GM18873 (cell line): Measurements from ENCODE around the gene KANK2.
"Not testable (repeated sequence)": the region's sequence is repeated elsewhere in the genome, so short reads cannot be mapped to it uniquely, and the experiment has no call there.

Experiments used
- ATAC-seq: cut with Tn5 transposase; IDR thresholded peaks from one replicate; pipeline ENCODE4 v1.9.1; 2021; ENCODE audit warnings: mild to moderate bottlenecking, moderate library complexity, moderate number of reproducible peaks; ENCODE audit not compliant: unreplicated experiment, low FRiP score

Gene KANK2

GRCh38 chr19:11198769-11199424, 1.6 kb upstream of the KANK2 start:
- no peak for ATAC-seq

GRCh38 chr19:11198175-11198534, 810 bp upstream of the KANK2 start:
- no peak for ATAC-seq

GRCh38 chr19:11196406-11197287, 698 bp downstream of the KANK2 start:
- ATAC-seq: no peak

- no peak for ATAC-seq
Observed at GRCh38 chr19:11195681-11196080, 1.7 kb downstream of the KANK2 start.

GRCh38 chr19:11194656-11195558, 2.4 kb downstream of the KANK2 start:
- no peak for ATAC-seq

- ATAC-seq: no peak
Observed at GRCh38 chr19:11194173-11194572, 3.2 kb downstream of the KANK2 start.

GRCh38 chr19:11192957-11193939, 4.1 kb downstream of the KANK2 start:
- no peak for ATAC-seq

GRCh38 chr19:11191934-11192333, 5.4 kb downstream of the KANK2 start:
- ATAC-seq: no peak

- no peak for ATAC-seq
Observed at GRCh38 chr19:11191273-11191755, 6.0 kb downstream of the KANK2 start.

GRCh38 chr19:11190501-11190900, 6.8 kb downstream of the KANK2 start:
- no peak for ATAC-seq

- ATAC-seq: no peak
Observed at GRCh38 chr19:11187441-11187840, 9.9 kb downstream of the KANK2 start.

GRCh38 chr19:11182994-11183393, 14.4 kb downstream of the KANK2 start:
- ATAC-seq: no peak

- no peak for ATAC-seq
Observed at GRCh38 chr19:11181488-11181887, 15.9 kb downstream of the KANK2 start.

- ATAC-seq: not testable (repeated sequence)
Observed at GRCh38 chr19:11180975-11181374, 16.4 kb downstream of the KANK2 start.

- ATAC-seq: no peak
Observed at GRCh38 chr19:11180346-11180745, 17.0 kb downstream of the KANK2 start.

- no peak for ATAC-seq
Observed at GRCh38 chr19:11179716-11180297, 17.5 kb downstream of the KANK2 start.

- ATAC-seq: not testable (repeated sequence)
Observed at GRCh38 chr19:11179145-11179465, 18.2 kb downstream of the KANK2 start.

GRCh38 chr19:11177592-11177991, 19.8 kb downstream of the KANK2 start:
- ATAC-seq: no peak

- ATAC-seq: no peak
Observed at GRCh38 chr19:11176466-11177193, 20.7 kb downstream of the KANK2 start.
